ENCODE measurements around the gene BRSK2.

DNA sequence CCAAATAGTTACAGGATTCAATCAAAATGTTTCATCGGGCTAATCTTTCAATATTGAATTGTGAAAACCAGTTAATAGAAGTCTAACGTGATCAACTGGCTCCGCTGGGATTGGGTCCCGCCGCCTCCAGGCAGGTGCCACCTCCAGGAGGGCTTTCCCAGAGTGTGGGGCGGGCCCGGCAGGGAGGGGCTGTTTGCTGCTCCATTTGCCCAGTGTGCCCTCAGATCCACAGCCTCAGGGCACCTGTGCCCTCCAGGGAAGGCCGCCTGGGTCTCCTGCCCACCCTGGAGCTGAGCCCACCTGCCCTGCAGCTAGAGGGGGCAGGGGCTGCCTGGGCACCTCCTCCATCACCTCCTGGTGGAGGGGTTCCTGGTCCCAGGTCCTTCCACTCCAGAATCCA lies 17.9 kb downstream of the BRSK2 start:
- TF ChIP-seq, protein P1, sequence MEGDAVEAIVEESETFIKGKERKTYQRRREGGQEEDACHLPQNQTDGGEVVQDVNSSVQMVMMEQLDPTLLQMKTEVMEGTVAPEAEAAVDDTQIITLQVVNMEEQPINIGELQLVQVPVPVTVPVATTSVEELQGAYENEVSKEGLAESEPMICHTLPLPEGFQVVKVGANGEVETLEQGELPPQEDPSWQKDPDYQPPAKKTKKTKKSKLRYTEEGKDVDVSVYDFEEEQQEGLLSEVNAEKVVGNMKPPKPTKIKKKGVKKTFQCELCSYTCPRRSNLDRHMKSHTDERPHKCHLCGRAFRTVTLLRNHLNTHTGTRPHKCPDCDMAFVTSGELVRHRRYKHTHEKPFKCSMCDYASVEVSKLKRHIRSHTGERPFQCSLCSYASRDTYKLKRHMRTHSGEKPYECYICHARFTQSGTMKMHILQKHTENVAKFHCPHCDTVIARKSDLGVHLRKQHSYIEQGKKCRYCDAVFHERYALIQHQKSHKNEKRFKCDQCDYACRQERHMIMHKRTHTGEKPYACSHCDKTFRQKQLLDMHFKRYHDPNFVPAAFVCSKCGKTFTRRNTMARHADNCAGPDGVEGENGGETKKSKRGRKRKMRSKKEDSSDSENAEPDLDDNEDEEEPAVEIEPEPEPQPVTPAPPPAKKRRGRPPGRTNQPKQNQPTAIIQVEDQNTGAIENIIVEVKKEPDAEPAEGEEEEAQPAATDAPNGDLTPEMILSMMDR (IDR thresholded peaks at IDR 0.05), result no peak
- TF ChIP-seq ZFX (IDR thresholded peaks at IDR 0.05; ENCODE audit: borderline replicate concordance), result no peak

All from 22Rv1 (cell line).